UCSD-AML1 (cell line): ENCODE measurements around the gene TMEM163.

Source experiments
- DNase-seq: peaks from one replicate; lab custom pipeline; 2025; ENCODE audit not compliant: unreplicated experiment; lab: John Stamatoyannopoulos, UW

Gene TMEM163

DNA sequence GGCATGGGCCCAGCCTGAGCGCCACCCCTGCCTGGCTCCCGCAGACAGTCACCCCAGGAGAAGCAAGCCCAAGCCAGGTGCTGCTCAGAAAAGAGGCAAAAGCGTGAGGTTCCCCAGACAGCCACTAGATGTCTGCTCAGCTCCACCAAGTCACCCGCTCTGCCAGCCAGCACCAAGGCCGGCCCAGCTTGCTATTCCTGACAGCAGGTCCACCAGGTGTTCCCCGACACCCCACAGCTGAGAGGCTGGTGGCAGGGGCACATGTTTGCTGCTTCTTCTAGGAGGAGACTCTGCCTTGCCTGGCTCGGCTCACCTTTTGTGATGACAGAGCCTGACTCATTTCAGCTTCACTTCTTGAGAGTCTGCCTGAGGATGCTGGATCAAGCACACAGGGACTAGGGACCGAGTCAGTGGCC lies 258.2 kb downstream of the TMEM163 start:
- DNase-seq, result peak; percentile 25

DNA sequence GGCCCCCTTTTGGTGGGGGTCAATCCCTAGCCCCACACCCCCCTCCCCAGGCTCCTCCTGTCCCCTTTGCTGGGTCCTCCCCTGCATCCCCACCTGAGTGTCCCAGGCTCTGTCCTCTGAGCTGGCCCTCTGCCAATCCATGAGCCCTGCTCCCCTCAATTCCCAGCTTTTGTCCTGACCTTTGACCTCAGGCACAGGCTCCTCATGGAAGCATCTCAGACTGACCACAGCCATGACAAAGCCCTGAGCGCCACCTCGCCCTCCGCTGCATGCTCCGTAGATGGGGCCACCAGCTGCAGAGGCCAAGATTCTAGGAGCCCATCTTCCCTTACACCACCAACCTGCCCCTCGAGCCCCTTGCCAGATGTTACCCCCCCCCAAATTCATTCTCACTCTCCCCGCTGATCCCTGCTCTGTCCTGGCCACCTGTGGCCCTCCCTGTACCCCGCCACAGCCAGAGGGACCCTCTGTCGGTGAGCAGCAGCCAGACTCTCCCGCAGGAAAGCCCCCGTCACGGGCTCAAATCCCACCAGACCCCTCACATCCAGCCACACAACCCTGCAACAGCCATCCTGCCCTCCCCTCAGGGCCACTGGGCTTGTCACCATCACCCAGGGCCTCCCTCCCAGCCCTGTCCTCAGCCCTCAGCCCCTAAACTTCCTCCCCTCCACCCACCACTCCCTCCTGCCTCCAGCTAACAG lies 258.9 kb downstream of the TMEM163 start:
- no peak for DNase-seq

DNA sequence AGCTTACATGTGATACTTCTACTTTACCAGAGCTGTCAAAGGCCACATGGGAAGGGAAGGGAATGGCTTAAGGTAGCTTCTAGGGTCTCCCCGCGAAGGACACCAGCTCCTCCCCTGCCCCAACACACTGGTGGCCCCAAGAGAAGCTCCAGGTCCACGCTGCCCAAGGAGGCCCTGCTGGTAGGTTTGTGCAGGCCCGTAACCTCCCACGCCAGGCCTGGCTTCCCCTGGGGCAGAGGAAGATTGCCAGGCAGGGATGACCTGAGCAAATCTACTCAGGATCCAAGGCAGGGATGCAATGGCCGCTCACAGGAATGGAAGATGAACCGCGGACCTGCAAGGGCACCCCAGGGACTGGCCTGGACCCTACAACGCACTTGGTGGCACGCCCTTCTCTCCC lies 259.9 kb downstream of the TMEM163 start:
- no peak for DNase-seq

DNA sequence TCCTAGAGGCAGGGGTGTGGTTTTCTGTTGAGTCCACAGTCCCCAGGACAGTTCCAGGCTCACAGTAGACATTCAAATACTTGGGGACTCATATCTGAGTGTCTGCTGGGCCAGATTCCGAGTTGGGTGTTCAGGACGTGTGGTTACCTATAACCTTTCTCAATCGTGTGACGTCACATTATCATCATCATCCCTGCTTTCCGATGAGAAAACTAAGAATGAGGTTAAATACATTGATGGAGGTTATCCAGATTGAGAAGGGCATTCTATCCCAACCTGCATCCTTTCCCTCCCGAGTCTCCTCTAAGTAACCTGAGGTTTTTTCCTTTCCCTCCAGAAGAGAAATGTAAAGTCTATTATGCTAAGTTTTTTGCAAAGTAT lies 260.3 kb downstream of the TMEM163 start:
- no peak for DNase-seq

DNA sequence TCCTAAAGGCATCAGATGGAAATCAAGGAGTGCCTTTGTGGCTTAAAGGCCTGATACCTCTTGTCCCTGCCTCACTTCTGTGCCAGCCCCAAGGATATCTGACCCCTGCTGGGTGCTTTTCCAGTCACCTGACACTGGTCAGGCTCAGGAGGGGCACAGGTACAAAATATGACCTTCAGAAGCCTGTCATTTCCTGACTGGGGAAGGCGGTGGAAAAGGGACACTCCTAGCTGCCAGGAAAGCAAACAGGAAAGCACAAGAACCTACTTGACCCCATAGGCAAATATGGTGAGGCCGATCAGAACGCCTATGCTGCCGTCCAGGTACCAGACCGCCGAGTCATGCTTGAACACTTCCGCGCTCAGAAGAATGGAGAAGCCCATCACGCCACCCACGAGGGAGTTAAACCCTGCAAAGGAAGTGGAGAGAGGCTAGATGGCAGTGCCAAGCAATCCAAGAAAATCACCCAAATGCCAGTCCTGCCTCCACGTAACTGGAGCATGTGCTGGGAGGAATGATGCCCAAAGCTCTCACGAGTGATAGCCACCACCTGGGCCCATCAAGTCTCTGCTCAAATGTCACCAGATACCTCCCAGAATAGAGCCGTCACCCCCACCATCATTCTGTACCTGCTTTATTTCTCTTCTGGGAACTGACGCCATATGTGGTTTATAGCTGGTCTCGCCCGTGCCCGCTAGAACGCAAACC lies 260.9 kb downstream of the TMEM163 start:
- DNase-seq, result no peak

DNA sequence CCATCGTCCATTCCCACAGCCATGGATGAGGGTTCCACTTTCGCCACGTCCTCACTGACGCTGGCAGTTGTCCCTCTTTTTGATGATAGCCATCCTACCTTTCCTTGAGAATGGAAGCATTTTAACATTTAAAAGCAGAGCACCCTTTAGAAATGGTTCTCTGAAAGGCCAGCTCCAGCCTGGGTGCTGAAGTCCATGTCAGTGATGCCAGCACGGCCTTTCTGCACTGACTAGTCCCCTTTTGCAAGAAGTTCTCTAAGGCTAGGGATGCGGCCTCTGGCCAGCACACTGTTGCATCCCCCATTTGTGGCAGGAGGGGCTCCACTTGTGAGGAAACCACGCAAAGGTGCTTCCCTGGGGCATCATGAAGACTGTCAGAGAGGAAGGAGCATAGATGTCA lies 261.4 kb downstream of the TMEM163 start:
- DNase-seq, result no peak

DNA sequence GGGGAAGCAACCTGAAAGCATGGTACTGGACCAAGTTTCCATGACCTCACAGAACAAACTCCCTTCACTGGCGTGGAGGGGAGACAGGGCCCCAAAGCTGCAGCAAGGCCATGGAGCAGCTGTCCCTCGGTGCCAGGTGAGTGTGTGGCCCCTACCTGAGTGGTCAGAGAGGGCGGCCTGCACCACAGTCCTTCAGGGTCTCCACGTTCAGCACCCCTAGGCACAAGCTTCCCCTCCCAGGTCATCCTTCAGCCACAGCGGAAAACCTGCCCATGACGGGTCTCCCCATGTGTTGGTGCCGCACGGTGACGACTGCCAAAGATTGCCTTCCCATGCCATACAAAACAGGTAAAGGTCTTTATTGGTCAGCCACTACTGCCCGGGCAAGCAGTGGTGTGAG lies 263.4 kb downstream of the TMEM163 start:
- DNase-seq, result no peak

DNA sequence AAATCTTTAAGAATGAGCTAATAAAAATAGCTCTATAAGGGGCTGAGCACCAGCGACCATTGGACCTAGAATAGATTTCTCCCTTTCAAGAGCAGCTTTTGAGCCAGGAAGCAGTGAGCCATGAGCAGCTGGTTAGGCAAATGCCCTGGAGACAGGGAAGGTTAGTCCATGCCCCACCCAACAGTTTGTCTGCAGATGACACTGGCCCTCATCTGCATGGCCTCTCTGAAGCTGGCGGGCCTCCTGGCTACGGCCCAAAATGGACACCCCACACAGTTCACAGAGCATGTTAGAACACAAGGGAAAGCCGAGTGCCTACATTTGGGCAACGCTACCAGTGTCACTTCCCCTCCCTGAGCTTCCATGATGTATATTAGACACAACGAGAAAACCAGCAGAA lies 263.9 kb downstream of the TMEM163 start:
- no peak for DNase-seq

DNA sequence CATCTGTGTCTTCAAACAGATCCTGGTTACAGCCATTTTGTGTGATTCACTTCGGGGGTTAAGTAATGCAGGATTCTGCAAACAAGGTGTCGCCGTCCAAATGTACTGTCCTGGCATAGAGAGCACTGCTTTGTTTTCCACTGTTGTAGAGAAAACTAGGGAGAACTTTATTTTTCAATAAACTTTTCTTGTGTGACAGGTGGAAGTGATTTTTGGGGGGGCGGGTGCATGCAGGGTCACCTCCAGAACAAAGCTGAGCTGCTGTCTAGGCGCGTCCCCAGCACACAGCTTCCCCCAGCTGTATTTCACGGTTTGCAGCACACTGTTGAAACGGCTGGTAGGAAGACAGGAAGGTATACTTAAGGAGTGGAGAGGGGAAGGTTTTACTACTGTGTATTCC lies 264.4 kb downstream of the TMEM163 start:
- DNase-seq, result no peak

DNA sequence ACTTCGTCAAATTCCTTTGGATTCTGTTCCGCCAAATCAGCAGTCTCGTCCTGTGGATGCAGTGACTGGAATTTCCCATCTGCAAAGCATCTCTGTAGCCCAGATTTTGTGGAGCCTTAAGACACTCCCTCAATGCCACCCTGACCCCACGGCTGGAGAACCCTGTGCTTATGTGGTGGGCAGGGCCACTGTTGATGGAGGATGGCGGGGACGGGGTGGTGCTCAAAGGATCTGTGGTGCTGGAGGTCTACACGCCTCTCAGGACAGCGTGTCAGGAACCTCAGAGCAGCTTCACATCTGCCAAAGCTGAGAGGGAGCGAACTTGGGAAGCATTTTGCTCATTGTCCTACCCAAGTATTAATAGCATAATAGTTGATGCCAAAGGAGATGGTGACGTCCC lies 264.8 kb downstream of the TMEM163 start:
- no peak for DNase-seq

DNA sequence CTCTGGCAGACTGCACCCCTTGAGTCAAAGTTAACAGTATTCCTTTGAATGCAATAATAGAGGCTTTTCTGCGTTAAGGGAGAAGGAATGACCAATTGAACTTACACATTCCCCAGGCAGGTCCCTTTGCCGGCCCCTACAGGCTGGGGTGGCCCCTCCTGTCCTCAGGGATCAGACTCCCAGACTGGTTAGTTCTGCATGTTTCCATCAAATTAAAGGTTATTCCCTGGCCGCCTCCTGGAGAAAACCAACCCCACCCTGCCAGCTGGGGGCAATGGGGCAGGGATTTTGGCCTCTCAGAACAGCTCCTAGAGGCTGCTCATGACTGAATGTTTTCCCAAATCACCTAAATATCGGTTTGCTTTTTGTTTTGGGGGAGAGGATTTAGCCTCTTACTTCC lies 265.3 kb downstream of the TMEM163 start:
- DNase-seq, result no peak

DNA sequence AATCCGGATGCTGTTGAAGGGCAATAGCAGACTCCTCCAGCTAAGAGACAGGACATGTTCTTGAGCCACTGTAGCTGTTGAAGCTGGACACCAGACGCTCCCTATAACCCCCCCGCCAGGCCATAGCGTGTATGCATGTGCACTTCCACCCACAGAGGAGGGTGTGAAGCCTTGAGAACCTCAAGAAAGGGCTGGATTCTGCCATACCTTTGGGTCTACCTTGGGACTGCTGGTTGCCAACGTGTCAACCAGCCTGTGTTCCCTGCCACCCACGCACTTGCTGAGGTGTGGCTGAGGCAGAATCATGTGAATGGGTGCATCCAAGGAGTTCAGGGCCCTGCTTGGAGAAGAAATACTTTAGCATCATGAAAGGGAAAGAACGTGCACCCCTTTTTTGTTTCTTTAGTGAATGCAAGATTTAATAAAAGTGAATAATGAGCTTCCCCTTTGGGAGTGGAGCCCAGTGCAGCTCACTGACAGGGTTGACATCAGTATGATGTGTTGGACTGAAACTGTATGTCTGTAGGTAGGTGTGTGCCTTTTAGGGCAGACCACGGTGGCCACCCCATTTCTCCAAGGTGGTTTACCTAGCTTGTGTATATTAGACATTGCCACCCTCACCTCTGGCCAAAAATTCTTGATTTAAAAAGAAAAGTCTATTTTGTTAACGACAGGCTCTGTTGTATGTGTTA lies 266.6 kb downstream of the TMEM163 start:
- no peak for DNase-seq

DNA sequence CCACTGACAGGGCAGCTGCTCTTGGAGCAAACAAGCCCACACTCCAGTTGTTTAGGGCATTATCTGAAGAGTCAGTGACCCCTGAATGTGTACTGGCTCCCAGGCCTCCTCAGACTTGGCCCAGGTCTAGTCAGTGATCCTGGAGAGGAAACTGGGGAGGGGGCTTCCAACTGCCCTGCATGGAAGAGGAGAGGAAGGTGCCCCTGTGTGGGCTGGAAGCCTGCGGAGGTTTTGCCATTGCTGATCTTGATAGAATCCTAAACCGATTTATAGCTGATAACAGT lies 267.5 kb downstream of the TMEM163 start:
- no peak for DNase-seq

DNA sequence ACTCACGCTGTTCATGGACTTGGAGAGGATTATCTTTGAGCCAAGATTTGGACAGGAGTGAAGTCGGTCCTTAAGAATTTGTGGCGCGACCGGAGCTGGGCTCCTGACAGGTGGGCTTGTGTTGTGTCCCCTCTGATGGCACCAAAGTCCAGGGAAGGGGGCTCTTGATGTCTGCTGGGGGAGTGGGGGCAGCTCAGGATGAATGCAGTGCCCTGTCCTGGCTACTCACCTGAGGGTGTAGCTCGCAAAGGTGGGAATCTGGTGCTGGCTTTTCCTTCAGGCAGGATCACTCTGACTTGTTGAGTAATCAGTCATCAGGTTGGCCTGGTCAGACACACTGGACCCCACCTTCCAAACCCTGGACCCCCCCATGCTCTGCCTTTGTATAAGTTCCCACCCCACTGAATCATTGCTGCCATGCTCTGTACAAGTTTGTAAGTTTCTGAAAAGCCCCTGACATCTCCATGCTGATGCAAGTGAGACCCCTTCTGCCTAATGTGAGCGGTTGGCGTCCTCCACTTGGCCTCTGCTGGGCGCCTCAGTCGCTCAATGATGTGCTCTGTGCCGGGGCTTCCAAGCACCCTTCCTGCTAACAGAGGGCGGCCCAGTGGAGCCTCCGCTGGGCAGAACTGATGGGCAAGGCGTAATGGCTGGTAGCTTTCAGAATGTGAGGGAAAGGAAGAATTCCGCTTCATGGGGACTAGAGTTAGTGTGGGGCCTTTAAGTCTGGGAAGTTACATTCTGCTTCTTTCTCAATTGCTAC lies 268.9 kb downstream of the TMEM163 start:
- no peak for DNase-seq

DNA sequence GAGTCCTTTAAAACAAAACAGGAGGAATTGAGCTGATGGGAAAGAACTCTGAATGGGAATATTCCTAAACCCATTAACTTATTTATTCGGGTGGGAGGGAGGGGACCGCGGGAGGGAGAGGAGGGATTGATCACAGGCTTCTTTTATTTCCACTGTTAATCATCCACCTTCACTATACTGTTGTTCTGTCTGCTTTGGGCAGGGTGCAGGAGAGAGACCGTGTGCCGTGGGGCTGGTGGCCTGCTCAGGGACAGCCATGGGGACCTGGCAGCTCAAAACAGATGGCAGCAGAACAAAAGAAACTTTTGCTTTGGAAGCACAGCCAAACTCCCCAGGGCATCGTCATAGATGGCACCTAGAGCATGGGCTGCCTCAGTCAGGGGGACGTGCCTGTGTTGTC lies 269.6 kb downstream of the TMEM163 start:
- DNase-seq, result no peak

DNA sequence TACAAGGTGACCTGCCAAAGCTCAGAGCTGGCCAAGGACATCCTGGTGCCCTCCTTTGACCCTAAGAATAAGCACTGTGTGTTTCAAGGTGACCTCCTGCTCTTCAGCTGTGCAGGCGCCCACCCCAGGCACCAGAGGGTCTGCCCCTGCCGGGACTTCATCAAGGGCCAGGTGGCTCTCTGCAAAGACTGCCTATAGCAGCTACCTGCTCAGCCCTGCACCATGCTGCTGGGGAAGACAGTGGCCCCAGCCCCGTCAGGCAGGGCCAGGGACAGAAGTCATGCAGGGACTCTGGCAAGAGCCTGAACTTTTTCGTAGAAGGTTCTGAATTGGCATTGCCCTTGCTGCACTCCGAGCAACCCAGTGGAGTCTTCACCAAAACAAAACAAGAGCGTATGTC lies 270.1 kb downstream of the TMEM163 start:
- no peak for DNase-seq

DNA sequence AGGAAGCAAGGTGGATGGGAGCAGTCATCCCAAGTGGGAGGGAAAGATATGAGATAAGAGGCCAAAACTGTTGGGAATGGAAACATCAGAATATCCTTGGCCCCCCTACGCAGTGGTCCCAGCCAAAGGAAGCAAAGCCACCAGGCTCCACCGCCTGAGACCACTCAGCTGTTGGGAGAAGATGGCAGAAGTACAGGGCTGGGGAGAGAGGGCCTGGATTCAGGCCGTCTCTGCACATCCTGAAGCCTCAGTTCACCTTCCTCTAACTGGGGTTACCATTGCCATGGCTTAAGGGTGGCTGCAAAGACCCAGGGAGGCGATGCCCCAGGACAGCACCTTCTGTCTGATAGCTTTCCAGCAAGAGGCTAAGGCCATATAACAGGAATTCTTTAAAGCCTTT lies 271.1 kb downstream of the TMEM163 start:
- DNase-seq, result no peak

DNA sequence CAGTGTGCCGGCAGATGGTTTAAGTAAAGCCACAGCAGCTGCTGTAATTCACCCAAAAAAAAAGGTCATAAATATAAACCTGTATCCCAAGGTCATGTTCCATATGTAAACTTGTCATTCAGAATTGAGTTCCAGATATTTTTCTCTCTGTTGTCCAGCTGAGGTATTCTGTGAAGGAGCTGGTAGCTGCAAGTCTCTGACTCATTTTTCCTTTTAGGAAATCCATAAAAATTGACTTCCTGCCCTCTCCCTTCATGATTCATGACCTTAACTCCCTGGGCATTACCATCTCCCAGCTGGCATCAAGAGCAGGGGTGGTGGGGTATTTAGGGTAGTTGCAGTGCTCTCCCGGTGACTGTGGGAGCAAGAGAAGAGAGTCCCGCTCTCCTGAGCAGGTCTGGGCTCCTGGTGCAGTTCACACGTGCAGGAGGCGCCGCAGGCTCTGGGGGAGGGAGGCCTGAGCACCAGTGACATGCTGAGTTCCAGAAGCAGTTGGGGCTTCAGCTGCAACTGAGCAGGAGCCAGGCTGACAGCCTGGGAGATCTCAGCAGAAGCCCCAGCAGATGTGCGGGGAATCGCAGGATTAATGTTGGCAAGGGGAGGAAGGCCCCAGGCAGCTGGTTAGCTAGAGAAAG lies 272.3 kb downstream of the TMEM163 start:
- no peak for DNase-seq

DNA sequence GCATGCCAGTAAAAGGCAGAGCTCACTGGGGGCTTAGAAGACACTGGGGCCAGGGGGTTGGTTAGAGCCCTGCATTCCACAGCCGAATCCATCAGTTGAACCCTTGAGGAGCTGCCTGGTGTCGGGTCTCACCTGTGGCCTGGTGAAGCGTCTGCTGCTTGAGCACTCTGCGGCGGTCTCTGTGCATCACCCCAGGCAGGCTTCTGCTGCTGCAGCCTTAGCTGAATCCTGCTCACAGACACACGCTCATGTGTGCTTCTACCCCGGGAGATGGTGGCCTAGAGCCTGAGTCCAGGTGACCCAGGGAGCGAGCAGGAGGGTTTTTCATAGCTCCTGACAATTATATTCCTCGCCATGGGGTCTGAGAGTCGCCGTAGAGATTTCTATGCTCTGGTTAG lies 272.8 kb downstream of the TMEM163 start:
- DNase-seq, result no peak

DNA sequence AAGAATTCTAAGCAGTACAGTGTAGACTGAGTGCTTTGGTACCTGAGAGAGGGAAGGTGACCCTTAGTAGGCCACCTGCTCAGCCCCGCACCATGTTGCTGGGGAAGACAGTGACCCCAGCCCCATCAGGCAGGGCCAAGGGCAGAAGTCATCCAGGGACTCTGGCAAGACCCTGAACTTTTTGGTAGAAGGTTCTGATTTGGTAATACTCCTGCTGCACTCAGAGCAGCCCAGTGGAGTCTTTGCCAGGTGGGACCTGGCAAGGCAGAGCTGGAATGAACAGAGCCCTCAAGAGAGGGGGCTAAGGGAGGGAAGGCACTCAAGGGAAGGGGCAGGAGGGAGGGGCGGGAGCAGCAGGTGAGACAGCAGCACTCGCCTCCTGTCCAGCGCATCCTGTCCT lies 273.7 kb downstream of the TMEM163 start:
- DNase-seq, result no peak

DNA sequence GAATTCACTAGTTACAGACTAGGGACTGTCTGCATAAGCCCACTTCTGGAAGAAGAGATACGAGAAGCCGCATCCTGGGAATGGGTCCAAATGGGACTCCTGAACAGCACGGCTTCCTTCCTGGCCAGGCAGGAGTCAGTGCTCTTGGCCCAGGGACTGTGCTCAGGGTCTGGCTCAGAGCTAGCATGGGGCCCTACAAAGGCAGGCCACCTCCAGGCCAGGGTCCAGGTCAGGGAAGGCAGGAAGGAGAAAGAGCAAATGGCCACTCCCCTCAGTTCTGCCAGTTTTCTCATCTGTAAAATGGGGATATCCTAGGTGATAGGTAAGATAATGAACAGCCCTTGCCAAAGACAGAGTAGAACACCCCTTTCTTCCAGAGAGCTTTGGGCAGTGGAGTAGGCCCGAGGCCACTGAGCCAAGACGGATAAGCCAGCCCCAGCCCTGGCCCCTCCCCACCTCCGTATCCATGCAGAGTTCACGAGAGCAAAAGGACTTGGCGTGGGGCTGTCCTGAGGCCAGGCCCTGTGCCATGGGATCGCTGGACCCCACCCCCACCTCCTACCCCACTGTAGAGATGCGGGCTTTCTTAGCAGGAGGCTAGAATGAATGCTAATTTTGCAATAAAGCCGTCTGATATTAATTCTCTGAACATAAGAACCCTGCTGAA lies 274.9 kb downstream of the TMEM163 start:
- DNase-seq, result no peak
